Liver (tissue), 9 donors: ENCODE results near the gene UBXN1. TPM values are rescaled to one million over a fixed set of nuclear protein-coding genes. Genes with fewer than 3 reads are reported as not detected.
A peak's percentile ranks its signal among the peaks of the same experiment; 100 is the strongest.

Experiments
- DNase-seq: peaks from one replicate; pipeline ENCODE4 v3.0.0-alpha.2; 2017; ENCODE audit warnings: low spot score
- H3K27ac ChIP-seq, 2 donors: one replicate each; pipeline ENCODE4 v1.7.0; 2013; ENCODE audit warnings: inconsistent platforms in 2 of 2, low read length in 2 of 2, control low read depth in 1 of 2, low read depth in 1 of 2, mild to moderate bottlenecking in 1 of 2
- H3K27me3 ChIP-seq, 4 donors: one replicate each; pipeline versions ENCODE4 v1.6.1 to v1.7.0; 2013; ENCODE audit warnings: low read length in 3 of 4, inconsistent platforms in 1 of 4, mild to moderate bottlenecking in 1 of 4, moderate library complexity in 1 of 4; ENCODE audit not compliant: control insufficient read depth in 4 of 4, insufficient read depth in 4 of 4
- H3K36me3 ChIP-seq, 4 donors: one replicate each; pipeline versions ENCODE4 v1.6.1 to v1.7.0; 2013; ENCODE audit warnings: low read length in 3 of 4, mild to moderate bottlenecking in 3 of 4, low read depth in 1 of 4, moderate library complexity in 1 of 4; ENCODE audit not compliant: control insufficient read depth in 4 of 4, insufficient read depth in 3 of 4
- H3K4me1 ChIP-seq, 4 donors: one replicate each; pipeline versions ENCODE4 v1.6.1 to v1.7.0; 2013; ENCODE audit warnings: low read length in 3 of 4, mild to moderate bottlenecking in 3 of 4, moderate library complexity in 1 of 4; ENCODE audit not compliant: control insufficient read depth in 4 of 4, insufficient read depth in 4 of 4
- H3K4me3 ChIP-seq, 3 donors: one replicate each; pipeline versions ENCODE4 v1.6.1 to v1.7.0; 2013; ENCODE audit warnings: low read length in 3 of 3, control low read depth in 1 of 3, low read depth in 1 of 3, mild to moderate bottlenecking in 1 of 3
- H3K9ac ChIP-seq, 2 donors: one replicate each; pipeline ENCODE4 v1.7.0; 2013; ENCODE audit warnings: low read length in 2 of 2, mild to moderate bottlenecking in 2 of 2, moderate library complexity in 2 of 2, control low read depth in 1 of 2, low read depth in 1 of 2
- H3K9me3 ChIP-seq, 4 donors: one replicate each; pipeline versions ENCODE4 v1.6.1 to v1.7.0; 2013; ENCODE audit warnings: low read length in 3 of 4; ENCODE audit not compliant: control insufficient read depth in 4 of 4
- ATF3 ChIP-seq: IDR thresholded peaks from 2 replicates; pipeline ENCODE4 v1.6.1; 2016; ENCODE audit warnings: antibody characterized with exemption
- CTCF ChIP-seq: fragments of 150-350 bp; IDR thresholded peaks from 2 replicates; pipeline ENCODE4 v1.5.1; 2017; ENCODE audit warnings: improper control_type of control experiment, low read depth, low read length; ENCODE audit not compliant: missing input control
- EGR1 ChIP-seq, 2 donors: IDR thresholded peaks; 2 replicates each; pipeline ENCODE4 v1.6.1; 2016 to 2018; ENCODE audit warnings: antibody characterized with exemption in 2 of 2, low read depth in 2 of 2
- FOXA1 ChIP-seq: IDR thresholded peaks from 2 replicates; pipeline ENCODE4 v1.6.1; 2016; ENCODE audit warnings: antibody characterized with exemption
- FOXA2 ChIP-seq: IDR thresholded peaks from 2 replicates; pipeline ENCODE4 v1.6.1; 2016; ENCODE audit warnings: antibody characterized with exemption
- GABPA ChIP-seq, 2 donors: IDR thresholded peaks in 1 of 2; conservative IDR thresholded peaks in 1 of 2; 2 replicates each; pipeline ENCODE4 v1.6.1; 2016; ENCODE audit warnings: antibody characterized with exemption in 2 of 2, mild to moderate bottlenecking in 1 of 2, moderate library complexity in 1 of 2
- HNF4A ChIP-seq, 2 donors: conservative IDR thresholded peaks; 2 replicates each; pipeline ENCODE4 v1.6.1; 2016; ENCODE audit warnings: antibody characterized with exemption in 2 of 2, mild to moderate bottlenecking in 2 of 2
- JUND ChIP-seq, 2 donors: IDR thresholded peaks; 2 replicates each; pipeline ENCODE4 v1.6.1; 2016; ENCODE audit warnings: antibody characterized with exemption in 2 of 2
- NR2F2 ChIP-seq: IDR thresholded peaks from 2 replicates; pipeline ENCODE4 v1.6.1; 2016; ENCODE audit warnings: antibody characterized with exemption
- RAD21 ChIP-seq, 2 donors: IDR thresholded peaks; 2 replicates each; pipeline ENCODE4 v1.6.1; 2016; ENCODE audit warnings: antibody characterized with exemption in 2 of 2, mild to moderate bottlenecking in 2 of 2
- REST ChIP-seq: IDR thresholded peaks from 2 replicates; pipeline ENCODE4 v1.6.1; 2016; ENCODE audit warnings: antibody characterized with exemption, mild to moderate bottlenecking
- RXRA ChIP-seq, 2 donors: IDR thresholded peaks; 2 replicates each; pipeline ENCODE4 v1.6.1; 2017 to 2018; ENCODE audit warnings: antibody characterized with exemption in 2 of 2, mild to moderate bottlenecking in 1 of 2
- SP1 ChIP-seq: IDR thresholded peaks from 2 replicates; pipeline ENCODE4 v1.6.1; 2018; ENCODE audit warnings: antibody characterized with exemption, mild to moderate bottlenecking
- TAF1 ChIP-seq: conservative IDR thresholded peaks from 2 replicates; pipeline ENCODE4 v1.6.1; 2016; ENCODE audit warnings: antibody characterized with exemption, mild to moderate bottlenecking
- YY1 ChIP-seq: IDR thresholded peaks from 2 replicates; pipeline ENCODE4 v1.6.1; 2016; ENCODE audit warnings: antibody characterized with exemption, mild to moderate bottlenecking
- ZBTB33 ChIP-seq: IDR thresholded peaks from 2 replicates; pipeline ENCODE4 v1.6.1; 2016; ENCODE audit warnings: antibody characterized with exemption
- WGBS: extraction: QIAGEN DNeasy Blood & Tissue Kit; methylation state at CpG from one replicate; pipeline ENCODE4 v1.1.7; 2013; 5-methylcytosine and 5-hydroxymethylcytosine counted together
- polyA plus RNA-seq, 2 donors: library from polyadenylated mRNA; stranded (reverse) in 1 of 2; unstranded in 1 of 2; fragments of 200-250 nt in 1 of 2; fragments of >200 nt in 1 of 2; fragmentation: Nextera tagmentation in 1 of 2; extraction: Ambion mirVana in 1 of 2; gene quantifications; one replicate each; pipeline versions ENCODE4 v1.2.1 to v1.2.3, GENCODE V29; 2013 to 2015
- total RNA-seq, 2 donors: library from RNA; depleted of rRNA; stranded (reverse); fragments of >200 nt; gene quantifications; one replicate each; pipeline ENCODE4 v1.2.3, GENCODE V29; 2014
- donor health status: healthy.
- donor health status: healthy.
- donor health status: healthy.
- donor health status: healthy.
- donor health status: healthy.

Gene UBXN1
- total and polyA plus RNA-seq, 4 donors = 31.4 to 45.7 (median 41.2) TPM

- H3K9ac ChIP-seq = peak overlapping the region; percentile 79 to 93
- peaks cover 0 to 4% (median 1%) of the 10 kb centered on the region in 4 donors for H3K36me3 ChIP-seq
- H3K27me3 ChIP-seq = no peaks in the 10 kb centered on the region
- H3K27ac ChIP-seq = peak overlapping the region; percentile 93 to 95
- peak; percentile 62 for DNase-seq
- peak overlapping the region; percentile 55 to 85 (median 56) for H3K4me3 ChIP-seq
- peaks cover 19 to 62% (median 51%) of the 10 kb centered on the region in 4 donors for H3K4me1 ChIP-seq
- 4% methylated on average over 7 of the region's 7 CpGs for WGBS
- TF ChIP-seq EGR1 (IDR thresholded peaks at IDR 0.05; ENCODE audit: low read depth in 2 of 2) = no peak
- no peak for TF ChIP-seq RAD21 (IDR thresholded peaks at IDR 0.05)
- TF ChIP-seq TAF1 = no peak
- H3K9me3 ChIP-seq = no peaks in the 10 kb centered on the region
These were observed 29.9 kb upstream of the UBXN1 start for GRCh38 chr11:62708793-62709192.

- Histone ChIP-seq H3K9ac (no peak overlapping the region), H3K4me3 (peak overlapping the region in 1 of 3 donors; percentile 56), H3K36me3 (peaks cover 0 to 4% (median 1%) of the 10 kb centered on the region in 4 donors), H3K4me1 (peaks cover 17 to 58% (median 47%) of the 10 kb centered on the region in 4 donors), H3K9me3 (no peaks in the 10 kb centered on the region), H3K27ac (no peak overlapping the region), H3K27me3 (no peaks in the 10 kb centered on the region)
- 89% methylated on average over 5 of the region's 5 CpGs for WGBS
- no peak for TF ChIP-seq SP1
- TF ChIP-seq YY1 = no peak
- no peak for TF ChIP-seq ATF3
- no peak for TF ChIP-seq HNF4A (conservative IDR thresholded peaks at IDR 0.05)
- no peak for TF ChIP-seq FOXA2
- peak; percentile 47 for DNase-seq
These were observed 29.5 kb upstream of the UBXN1 start for GRCh38 chr11:62708392-62708791.

GRCh38 chr11:62707277-62707861, 28.5 kb upstream of the UBXN1 start, which contains the start of the genes BSCL2 and GNG3:
Gene BSCL2, minus strand, starts transcription at chr11:62707424. Its CDS starts 229 bp downstream, at chr11:62707195.
Gene GNG3, plus strand, starts transcription at chr11:62707676. Its CDS starts 620 bp downstream, at chr11:62708296.
- Histone ChIP-seq H3K9me3 (no peaks in the 10 kb centered on the region), H3K4me1 (peaks cover 15 to 48% (median 38%) of the 10 kb centered on the region in 4 donors), H3K36me3 (peaks cover 0 to 4% (median 1%) of the 10 kb centered on the region in 4 donors), H3K27me3 (no peaks in the 10 kb centered on the region), H3K27ac (peak within 1 kb of the TSS; percentile 79 to 80), H3K4me3 (peak within 1 kb of the TSS; percentile 66 to 77 (median 72)), H3K9ac (peak within 1 kb of the TSS; percentile 37 to 50)
- TF ChIP-seq FOXA2 = no peak
- no peak for TF ChIP-seq NR2F2
- TF ChIP-seq RXRA (IDR thresholded peaks at IDR 0.05) = no peak
- no peak for TF ChIP-seq EGR1 (IDR thresholded peaks at IDR 0.05; ENCODE audit: low read depth in 2 of 2)
- no peak for TF ChIP-seq ATF3
- no peak for TF ChIP-seq REST
- no peak for TF ChIP-seq JUND (IDR thresholded peaks at IDR 0.05)
- no peak for TF ChIP-seq CTCF
- TF ChIP-seq SP1 = no peak
- TF ChIP-seq FOXA1 = no peak
- no peak for TF ChIP-seq YY1
- TF ChIP-seq ZBTB33 = no peak
- TF ChIP-seq HNF4A (conservative IDR thresholded peaks at IDR 0.05) = no peak
- TF ChIP-seq RAD21 (IDR thresholded peaks at IDR 0.05) = no peak
- TF ChIP-seq TAF1 = no peak
- no peak for TF ChIP-seq GABPA (IDR thresholded peaks at IDR 0.05 in 1 of 2, conservative IDR thresholded peaks at IDR 0.05 in 1 of 2)
- WGBS = 85% methylated on average over 10 of the region's 10 CpGs
- DNase-seq = peak; percentile 39
